NK-92 treated with Interleukin-12 subunit alpha and Interleukin-12 subunit beta, amount 100 ng/mL, for 24 hours (cell line): ENCODE results near the gene DNAJC27.

Experiments
- DNase-seq: peaks from one replicate; lab custom pipeline; 2025; lab: John Stamatoyannopoulos, UW

DNAJC27 gene

DNA sequence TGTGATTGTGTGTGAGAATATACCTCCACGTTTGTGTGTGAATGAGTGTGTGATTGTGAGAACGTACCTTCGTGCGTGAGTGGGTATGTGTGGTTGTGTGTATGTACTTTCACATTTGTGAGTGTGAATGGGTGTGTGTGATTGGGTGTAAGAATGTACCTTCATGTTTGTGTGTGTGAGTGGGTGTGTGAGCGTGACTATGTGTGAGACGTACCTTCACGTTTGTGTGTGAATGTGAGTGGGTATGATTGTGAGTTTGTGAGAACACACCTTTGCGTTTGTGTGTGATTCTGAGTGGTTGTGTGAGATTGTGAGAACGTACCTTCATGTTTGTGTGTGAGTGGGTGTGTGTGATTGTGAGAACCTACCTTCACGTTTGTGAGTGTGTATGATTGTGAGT lies 45.9 kb downstream of the DNAJC27 start:
- no peak for DNase-seq

DNA sequence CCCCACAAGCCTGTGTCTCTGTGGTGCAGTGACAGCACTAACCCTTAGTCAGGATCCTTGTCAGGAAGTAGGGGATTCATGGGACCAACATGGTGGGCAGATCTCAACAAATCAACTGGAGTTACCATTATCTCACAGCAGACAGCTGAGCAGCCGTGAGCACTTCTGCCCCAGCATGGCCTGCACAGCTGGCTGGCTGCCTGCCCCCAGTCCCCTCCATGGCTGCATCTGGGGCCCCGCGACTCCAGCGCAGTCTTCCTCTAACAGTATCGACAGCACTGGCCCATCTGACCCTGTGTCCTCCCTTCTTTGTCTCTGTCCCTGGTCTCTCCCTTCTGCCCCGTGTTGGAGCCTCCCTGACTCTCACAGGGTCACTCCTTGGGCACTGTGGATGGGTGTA lies 47.0 kb downstream of the DNAJC27 start:
- DNase-seq, result no peak

DNA sequence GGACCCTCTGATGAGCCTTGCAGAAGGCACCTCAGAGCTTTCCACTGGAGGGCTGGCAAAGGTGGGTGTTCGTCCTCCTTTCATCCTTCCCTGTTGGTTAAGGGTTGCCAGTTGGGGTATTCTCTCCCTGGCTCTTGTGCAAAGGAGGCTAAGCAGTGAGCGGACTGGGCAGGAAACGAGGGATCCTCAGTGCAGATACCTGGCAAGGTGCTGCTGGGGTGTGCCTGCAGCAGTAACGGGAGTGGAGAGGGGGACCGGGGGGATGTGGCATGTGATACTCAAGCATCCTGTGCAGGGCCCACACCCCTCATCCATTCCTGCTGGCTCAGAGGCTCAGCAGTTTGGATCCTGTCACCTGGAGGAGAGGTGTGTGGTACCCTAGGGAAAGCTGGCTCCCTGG lies 47.5 kb downstream of the DNAJC27 start:
- DNase-seq, result no peak

DNA sequence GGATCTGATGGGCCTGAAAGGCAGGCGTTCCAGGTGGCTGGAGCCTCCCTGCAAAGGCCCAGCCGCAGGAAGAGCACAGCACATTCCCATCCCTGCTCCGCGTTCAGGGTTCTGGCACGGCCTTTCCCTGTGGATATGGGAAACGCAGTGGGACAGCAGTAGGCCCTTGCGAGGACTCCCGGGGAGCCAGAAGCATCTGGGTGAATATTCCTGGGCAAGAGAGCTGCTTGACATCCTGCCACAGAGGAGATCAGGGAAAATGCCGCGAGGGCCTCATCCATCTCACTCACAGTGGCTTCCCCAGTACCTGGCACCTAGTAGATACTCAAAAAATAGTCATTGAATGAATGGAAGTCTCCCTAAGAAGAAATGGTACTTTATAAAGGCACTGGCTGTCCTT lies 48.6 kb downstream of the DNAJC27 start:
- no peak for DNase-seq

DNA sequence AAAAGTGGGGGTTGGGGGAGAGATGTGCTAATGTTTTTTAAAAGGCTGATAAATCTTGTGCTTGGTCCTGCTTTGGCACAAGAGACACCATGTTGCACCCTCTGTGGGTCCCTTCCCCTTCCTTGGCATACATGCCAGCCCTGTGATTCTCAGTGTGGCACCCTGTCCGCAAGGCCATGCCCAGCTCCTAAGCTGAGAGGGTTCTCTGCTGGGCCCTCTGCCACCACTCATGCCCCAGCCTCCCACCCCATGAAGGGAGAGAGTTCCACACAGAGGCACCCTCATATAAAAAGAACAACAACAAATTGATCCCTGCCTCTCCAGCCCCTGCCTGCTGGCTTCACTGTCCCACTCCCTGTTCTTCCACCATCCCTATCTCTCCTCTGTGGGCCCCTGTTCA lies 49.2 kb downstream of the DNAJC27 start:
- DNase-seq, result no peak

DNA sequence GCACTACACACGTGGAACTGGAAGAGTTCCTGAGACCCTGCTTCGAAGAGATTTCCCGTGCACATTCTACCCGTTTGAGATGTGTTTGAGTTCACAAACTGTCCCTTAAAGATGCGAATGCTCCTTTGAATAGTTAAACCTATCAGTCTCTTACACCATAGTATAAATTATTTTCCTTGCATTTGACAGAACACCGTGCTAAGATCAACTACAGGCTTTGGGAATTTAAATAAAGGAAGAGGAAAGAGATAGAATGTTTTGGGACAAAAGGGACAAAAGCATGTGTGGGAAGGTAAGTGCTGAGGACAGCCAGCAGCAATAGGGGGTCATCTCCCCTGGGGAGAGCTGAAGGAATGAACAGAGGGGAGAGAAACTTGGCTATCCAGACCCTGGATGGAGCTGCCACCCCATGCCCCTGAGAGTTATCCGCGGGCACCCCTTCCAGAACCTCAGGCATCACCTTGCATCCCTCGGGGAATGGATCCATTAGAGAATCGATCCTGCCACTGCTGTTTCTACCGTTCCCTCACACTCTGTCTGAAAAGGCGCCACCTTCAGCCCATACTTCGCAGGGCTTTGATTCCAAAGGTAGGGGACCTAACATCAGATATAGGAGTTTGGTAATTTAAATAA lies 50.8 kb downstream of the DNAJC27 start:
- DNase-seq, result peak; percentile 8

DNA sequence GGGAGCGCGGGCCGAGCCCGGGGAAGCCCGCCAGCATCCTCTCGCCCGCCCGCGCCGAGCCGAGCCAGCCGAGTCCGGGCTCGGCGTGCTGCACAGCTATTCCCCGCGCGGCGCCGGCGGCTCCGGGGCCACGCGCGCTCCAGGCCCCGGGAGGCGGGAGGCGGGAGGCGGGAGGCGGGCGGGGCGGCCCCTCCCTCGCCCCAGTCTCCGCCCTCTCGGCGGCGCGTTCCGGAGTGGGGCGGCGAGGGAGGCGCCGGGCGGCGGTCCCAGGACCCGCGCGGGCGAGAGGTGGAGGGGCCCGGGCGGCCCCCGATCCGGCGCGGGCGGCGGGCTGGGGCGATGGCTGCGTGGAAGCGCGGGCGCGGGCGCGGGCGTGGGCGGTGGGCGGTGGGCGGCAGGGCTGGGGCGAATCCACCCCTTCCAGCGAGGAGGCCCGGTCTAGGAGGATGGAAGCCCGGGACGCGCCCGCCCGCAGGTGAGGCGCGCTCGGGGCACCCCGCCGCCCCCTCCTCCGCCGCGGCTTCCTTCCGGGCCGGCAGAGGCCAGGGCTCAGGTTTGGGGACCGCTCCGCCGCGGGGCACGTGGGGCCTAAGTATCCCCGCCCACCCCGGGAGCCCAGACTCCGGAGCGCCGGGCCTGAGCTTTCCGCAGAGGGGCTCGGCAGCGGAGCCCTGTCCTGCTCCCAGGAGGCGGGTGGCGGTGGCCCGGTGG lies 51.5 kb downstream of the DNAJC27 start, which contains the start of gene ADCY3:
Gene ADCY3 (minus strand): TSS at position 140 of the 711 bp plus-strand sequence. CDS start 1,250 bp downstream, outside the sequence.
- peak; percentile 61 for DNase-seq

DNA sequence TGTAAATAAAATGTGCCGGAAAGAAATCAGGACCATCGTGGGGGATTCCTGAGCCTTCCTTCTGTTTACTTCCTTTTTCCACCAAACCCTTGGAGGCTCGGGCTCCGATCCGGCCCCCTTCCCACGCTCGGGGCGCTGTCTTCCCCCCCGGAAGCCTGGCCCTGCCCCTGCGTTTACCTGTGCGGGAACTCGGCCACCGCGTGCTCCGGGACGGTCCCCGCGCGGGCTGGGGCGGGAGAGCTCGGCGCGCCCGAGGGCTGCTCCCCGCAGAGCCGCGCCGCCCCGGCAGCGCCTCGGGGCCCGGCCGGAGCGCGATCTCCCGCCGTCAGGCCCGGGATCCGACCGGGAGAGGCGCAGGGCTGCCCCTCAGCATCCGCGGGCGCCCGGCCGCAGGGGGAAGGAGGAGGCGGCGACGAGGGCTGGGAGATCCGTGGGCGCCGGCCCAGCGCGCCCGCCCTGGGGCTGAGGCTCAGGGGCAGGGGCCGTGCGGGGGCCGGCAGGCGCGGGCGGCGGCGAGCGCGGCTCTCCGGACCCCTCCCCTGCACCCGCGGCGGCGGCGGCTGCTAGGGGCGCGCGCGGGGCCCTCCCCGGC lies 52.2 kb downstream of the DNAJC27 start:
- no peak for DNase-seq

DNA sequence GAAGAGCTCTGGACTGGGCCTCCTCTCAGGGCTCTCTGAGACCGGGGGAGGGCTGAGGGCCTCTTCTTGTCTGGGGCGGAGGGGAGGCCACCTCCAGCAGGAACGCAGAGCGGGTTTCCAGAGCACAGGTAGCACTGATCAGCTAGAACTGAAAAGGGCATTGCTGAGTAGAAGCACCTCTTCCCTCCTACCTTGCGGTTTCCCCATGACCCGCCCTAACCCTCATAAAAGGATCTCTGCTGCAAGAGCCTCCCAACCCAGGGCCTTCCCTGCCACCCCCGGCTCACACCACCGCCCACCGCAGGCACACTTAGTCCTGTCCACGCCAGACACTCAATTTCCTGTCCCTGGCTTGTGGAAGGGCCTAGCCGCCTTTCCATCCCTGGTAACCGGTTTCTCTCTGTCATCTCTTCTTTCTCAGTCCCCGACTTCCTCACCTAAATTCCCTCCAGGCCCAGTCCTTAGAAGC lies 52.7 kb downstream of the DNAJC27 start:
- peak; percentile 75 for DNase-seq

DNA sequence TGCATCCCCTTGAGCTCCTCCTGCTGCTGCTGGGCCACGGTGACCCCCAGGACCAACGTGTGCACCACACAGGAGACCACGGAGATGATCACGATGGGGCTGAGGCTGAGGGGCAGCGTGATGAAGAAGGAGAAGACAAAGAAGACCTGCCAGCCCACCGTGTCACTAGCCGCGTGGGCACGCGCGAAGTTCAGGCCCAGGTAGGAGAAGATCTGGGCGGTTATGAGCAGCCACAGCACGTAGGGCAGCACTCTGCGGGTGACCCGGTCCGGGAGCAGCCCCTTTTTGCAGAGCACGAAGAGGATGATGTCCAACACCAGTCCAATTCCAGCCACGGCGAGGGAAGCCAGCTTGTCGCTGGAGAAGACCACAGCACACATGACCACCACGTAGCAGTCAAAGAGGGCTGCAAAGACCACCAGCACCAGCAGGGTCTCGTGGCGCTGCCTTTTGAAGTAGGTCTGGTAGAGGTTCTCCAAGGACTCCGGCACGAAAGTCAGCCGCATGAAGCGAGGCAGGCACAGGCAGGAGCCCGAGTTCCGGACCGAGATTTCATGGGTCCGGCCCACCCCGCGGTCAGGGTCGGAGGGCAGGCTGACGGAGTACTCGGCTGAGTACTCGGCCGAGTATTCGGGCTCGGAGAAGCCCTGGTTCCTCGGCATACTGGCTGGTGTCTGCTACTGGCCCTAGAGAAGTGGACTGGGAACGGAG lies 53.3 kb downstream of the DNAJC27 start:
- no peak for DNase-seq

DNA sequence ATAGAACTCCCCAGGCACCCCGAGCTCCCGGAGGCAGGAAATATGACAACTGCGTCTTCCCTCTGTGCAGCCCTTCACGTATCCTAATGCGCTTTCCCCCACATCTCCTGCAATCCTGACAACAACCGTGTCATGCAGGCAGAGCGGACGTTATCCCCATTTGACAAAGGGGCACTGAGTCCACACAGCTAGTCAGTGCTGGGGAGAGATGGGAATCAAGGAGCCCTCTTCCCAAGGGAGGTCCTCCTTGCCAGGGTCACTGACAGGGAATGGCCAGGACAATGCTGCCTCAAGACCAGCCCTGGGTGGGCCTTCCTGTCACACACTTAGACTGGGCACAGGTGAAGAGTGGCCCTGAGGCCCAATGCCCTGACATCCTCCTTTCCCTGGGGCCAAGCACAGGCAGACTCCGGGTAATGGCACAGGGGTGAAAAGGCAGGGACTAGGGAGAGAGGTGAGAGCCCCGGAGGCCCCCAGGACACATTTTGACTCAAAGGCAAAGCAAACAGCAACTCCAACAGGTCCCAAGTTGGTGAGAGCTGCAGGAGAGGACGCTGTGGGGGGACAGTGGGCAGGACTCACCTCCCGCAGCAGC lies 53.9 kb downstream of the DNAJC27 start:
- no peak for DNase-seq

DNA sequence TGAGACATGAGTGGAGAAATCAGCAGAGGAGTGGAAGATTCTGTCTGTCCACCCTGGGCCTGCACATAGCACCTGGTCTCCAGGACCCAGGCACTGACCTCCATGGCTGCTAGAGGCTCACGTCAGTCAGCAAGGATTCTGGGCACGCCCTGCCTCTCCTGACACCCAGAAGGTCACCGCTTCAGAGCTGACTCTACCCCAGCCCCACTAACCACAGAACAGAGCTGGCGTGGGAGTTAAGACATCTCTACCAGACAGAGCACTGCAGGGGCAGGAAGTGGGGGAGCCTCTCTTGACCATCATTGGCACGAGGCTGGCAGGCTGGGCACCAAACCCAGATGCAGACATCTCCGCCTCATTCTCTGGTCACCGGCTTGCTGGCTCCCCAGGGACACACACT lies 54.7 kb downstream of the DNAJC27 start:
- DNase-seq, result peak; percentile 60

DNA sequence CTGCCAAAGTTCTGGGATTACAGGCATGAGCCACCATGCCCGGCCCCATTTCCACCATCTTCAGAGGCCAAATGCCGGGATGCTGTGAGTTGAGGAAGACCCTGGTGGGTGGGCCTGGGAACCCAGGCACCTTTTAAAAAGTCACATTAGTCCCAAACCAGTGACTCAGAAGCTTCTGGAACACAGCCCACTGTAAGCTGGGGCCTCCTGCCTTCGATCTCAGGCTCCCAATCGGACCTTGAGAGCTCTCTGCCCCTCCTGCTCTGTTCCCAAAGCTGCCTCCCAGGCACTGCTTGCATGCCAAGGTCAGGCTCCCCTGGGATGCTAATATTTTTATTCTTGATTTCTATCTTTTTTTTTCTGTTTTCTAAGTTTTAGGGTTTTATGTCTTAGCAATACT lies 56.0 kb downstream of the DNAJC27 start:
- DNase-seq, result no peak

DNA sequence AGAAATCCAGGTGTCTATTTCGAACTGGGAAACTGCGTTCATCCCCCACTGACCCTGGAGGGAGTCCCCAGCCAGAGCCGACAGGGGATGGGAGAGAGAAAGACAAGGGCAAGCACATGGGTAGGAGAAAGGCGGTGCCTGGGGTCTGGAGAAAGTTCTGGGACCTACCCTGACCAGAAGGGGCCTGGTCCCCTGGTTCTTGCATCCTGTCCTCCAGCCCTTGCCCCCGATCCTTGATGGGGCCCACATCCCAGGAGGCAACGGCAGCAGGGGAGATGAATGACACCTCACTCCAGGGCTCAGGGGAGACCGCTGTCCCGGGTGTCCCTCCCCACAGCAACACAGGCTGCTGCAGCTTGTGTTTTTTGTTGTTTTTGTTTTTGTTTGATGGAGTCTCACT lies 56.6 kb downstream of the DNAJC27 start:
- DNase-seq, result no peak

DNA sequence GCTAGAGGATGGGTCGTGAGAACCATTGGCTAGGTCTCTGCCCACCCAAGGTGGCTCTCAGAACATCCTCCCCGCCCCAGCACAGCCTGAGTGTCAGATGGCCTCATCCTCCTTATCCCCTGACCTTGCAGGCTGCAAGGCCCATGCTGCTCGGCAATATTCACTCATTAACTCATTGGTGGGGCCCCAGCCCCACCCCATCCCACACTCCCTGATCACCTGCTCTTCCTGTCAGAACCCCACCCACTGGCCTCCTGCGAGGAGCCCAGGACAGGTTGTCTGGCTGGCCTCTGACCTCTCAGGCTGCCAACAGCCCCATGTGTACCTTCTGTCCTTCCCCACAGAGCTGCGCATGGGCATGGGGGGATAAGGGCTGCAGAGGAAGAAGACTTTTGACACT lies 57.0 kb downstream of the DNAJC27 start:
- DNase-seq, result no peak

DNA sequence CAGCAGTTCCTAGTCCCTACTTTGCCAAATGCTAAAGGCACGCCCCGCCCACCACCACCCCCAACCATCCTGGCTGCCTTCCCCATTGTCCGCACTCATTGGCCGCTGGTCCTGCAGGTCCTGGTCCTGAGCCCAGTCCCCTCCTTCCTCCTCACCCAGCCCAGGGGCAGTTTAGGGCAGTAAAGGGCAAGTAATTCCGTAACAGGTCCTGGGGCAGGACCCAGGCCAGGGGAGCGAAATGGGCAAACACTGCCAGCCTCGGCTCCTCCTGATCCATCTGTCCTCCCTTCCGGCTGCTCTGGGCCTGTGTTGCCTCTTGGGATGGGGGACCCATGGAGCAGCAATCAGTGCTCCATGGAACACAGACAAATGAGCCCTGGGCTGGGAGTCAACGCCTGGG lies 57.8 kb downstream of the DNAJC27 start:
- DNase-seq, result no peak

DNA sequence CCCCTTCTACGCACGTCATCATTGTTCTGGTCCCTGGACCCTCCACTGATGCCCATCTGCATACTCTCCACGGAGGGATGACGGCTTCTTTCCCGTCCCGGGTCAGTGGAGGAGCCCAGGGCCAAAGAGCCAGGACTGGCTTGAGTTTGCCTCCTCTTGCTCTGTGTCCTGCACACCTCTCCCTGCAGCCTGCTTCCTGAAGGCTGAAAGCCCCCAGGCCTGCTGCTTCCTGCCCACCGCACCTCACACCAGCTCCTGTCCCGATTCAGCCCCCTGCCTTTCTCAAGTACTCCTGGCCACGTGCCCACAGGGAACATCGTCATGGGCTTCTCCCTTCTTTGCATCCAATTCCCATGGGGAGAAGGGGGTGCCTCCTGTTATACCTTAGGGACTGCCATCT lies 58.8 kb downstream of the DNAJC27 start:
- DNase-seq, result no peak

DNA sequence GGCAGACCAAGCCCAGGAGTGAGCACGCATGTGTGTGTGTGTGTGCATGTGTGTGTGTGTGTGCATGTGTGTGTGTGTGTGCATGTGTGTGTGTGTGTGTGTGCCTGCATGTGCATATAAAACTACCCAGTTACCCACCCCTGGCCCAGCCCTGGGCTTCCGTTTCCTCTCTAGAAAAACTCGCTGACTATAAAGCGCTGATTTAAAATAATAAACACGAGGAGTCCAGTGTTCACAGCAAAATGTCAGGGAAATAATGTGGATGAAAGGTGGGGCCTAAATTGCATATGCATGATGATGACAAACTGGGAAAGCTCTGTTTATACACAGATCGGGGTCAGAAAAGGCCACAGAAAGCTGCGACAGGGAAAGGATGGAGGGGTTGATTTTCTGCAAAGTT lies 59.2 kb downstream of the DNAJC27 start:
- no peak for DNase-seq

DNA sequence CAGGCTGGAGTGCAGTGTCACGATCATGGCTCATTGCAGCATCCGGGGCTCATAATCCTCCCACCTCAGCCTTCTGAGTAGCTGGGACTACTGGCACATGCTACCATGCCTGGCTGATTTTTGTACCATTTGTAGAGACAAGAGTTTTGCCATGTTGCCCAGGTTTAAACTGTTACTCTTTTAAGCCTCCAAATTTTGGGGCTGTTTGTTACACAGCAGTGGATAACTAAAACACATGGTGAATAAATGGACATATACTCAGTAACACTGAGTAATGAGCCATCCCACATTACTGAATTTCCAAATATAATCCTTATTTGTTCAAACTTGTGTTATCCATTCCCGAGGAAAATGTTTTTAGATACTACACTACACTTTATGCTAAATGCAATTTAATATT lies 61.5 kb downstream of the DNAJC27 start:
- DNase-seq, result no peak

DNA sequence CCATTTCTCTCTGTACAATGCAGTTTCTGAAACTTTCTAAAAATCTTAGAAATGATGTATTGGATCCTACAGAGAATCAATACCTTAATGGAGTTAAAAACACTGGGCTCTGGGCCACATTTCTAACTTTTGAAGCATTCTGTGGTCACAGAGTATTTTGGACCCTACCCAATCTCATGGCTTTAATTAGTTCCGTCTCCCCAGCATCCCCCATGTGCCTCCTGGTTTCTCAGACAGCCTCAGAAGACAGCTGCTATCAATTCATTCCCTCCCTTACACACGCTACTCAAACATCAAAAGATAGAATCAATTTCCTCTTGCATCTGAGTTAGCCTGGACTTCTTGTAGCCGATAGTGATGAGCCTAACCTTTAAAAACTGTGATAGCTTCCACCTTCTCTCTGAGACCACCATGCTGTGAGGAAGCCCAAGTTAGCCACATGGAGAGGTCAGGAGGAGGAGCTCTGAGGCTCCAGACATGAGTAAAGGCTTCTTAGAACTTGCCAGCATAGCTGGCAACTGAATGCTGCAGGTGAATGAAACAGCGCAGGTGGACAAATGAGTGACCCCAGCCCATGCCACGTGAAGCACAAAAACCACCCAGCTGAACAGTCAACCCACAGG lies 62.1 kb downstream of the DNAJC27 start:
- DNase-seq, result no peak

DNA sequence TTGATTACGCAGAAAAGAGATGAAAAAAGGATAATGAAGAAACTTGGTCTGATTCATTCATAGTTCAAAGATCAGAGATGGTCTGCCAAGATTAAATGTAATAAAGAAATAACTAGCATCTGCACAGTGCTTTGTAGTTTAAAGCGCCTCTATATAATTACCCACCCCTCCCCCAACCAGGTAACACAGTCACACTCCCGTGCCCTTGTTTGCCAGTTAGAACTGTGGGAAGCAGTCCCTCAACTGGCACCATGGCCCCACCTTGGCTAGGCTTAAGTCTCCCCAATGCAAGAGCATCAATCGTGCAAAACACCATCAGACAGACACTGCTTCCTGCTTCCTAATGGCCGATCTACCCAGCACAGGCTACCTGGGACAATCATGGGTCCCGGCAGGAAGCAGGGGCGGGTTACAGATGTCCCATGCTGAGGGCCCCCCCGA lies 63.3 kb downstream of the DNAJC27 start:
- no peak for DNase-seq

DNA sequence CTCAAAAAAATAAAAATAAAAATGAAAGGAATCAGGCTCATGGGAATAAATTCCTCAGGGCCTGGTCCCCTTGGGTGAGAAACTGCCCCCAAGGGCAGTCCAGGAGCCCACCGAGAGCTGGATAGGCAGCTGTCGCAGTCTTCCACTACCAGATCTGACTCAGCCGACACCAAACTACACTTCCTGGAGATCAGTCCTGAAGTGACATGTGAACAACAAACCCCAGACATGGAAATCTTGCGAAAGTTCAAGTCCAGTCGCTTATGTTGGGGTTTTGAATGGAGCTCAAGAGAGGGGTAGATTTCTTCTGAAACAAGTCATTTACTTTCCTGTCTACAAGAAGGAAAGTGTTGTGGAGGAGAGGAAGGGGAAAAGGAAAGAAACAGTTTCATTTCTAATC lies 64.6 kb downstream of the DNAJC27 start:
- no peak for DNase-seq
